ENCODE measurements around the gene OR2T2.
"Not testable (repeated sequence)": the region's sequence is repeated elsewhere in the genome, so short reads cannot be mapped to it uniquely, and the experiment has no call there.

DNA sequence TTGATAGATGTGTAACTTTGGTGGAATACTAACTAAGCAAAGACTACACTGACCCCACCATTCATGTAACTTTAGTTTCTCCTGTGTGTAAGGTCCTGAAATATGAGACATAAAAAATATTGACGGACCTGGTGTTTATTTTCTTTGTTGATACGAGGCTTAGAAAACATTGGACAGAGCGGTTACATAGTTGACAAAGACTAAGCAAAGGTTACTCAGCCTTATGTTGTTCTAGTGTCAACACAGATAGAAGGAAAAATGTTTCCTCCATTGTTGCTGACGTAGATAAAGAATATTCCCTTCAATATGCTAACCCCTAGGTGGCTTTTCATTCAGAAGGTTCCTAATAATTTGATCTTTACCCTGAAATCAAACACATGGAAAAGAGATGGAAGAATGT is 9.6 kb downstream of the OR2T2 start:
- TF ChIP-seq, protein P1, sequence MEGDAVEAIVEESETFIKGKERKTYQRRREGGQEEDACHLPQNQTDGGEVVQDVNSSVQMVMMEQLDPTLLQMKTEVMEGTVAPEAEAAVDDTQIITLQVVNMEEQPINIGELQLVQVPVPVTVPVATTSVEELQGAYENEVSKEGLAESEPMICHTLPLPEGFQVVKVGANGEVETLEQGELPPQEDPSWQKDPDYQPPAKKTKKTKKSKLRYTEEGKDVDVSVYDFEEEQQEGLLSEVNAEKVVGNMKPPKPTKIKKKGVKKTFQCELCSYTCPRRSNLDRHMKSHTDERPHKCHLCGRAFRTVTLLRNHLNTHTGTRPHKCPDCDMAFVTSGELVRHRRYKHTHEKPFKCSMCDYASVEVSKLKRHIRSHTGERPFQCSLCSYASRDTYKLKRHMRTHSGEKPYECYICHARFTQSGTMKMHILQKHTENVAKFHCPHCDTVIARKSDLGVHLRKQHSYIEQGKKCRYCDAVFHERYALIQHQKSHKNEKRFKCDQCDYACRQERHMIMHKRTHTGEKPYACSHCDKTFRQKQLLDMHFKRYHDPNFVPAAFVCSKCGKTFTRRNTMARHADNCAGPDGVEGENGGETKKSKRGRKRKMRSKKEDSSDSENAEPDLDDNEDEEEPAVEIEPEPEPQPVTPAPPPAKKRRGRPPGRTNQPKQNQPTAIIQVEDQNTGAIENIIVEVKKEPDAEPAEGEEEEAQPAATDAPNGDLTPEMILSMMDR (IDR thresholded peaks at IDR 0.05), result not testable (repeated sequence)
- TF ChIP-seq CREM (CRISPR knock-in tag; IDR thresholded peaks at IDR 0.05); CREB1 (CRISPR knock-in tag; IDR thresholded peaks at IDR 0.05); NR1H2 (CRISPR knock-in tag; IDR thresholded peaks at IDR 0.05); SP1 (CRISPR knock-in tag; conservative IDR thresholded peaks at IDR 0.05); FOXJ3 (CRISPR knock-in tag; IDR thresholded peaks at IDR 0.05; ENCODE audit: borderline replicate concordance): not testable (repeated sequence)
- TF ChIP-seq, protein P2, sequence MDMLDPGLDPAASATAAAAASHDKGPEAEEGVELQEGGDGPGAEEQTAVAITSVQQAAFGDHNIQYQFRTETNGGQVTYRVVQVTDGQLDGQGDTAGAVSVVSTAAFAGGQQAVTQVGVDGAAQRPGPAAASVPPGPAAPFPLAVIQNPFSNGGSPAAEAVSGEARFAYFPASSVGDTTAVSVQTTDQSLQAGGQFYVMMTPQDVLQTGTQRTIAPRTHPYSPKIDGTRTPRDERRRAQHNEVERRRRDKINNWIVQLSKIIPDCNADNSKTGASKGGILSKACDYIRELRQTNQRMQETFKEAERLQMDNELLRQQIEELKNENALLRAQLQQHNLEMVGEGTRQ (CRISPR knock-in tag; IDR thresholded peaks at IDR 0.05), result not testable (repeated sequence)
